Mammary epithelial cell (primary cell): ENCODE results near the gene KDM4C.

ENCODE experiments used
- EZH2 ChIP-seq: IDR thresholded peaks from 2 replicates; pipeline ENCODE4 v1.6.1; 2012; ENCODE audit warnings: low read length, inconsistent platforms, borderline replicate concordance
- TF ChIP-seq, protein P1 (sequence below), 2 donors: IDR thresholded peaks in 1 of 2; conservative IDR thresholded peaks in 1 of 2; 2 replicates each; pipeline ENCODE4 v1.5.1; 2011 to 2012; ENCODE audit warnings: inconsistent platforms in 2 of 2, low read length in 2 of 2, mild to moderate bottlenecking in 2 of 2, control low read depth in 1 of 2, low read depth in 1 of 2; ENCODE audit not compliant: insufficient read depth in 1 of 2; ENCODE audit errors: extremely low read depth in 1 of 2

DNA sequence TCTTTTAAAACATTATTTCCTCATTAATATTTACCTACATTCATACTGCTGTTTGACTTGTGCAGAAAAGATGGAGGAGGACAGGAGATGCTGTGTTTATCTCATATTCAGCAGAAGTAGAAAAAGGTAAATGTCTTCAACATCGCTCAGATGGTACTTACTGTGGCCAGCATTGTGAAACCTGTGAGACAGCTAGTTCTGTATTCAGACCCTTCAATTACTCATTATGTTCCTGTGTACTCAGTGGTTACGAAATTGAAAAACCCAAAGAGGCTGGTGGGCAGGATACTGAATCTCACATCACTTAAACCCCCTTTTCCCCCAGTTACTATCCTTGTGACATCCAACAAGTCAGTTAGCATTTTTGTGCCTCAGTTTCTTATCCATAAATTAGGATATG lies 216.0 kb downstream of the KDM4C start:
- TF ChIP-seq, protein P1, sequence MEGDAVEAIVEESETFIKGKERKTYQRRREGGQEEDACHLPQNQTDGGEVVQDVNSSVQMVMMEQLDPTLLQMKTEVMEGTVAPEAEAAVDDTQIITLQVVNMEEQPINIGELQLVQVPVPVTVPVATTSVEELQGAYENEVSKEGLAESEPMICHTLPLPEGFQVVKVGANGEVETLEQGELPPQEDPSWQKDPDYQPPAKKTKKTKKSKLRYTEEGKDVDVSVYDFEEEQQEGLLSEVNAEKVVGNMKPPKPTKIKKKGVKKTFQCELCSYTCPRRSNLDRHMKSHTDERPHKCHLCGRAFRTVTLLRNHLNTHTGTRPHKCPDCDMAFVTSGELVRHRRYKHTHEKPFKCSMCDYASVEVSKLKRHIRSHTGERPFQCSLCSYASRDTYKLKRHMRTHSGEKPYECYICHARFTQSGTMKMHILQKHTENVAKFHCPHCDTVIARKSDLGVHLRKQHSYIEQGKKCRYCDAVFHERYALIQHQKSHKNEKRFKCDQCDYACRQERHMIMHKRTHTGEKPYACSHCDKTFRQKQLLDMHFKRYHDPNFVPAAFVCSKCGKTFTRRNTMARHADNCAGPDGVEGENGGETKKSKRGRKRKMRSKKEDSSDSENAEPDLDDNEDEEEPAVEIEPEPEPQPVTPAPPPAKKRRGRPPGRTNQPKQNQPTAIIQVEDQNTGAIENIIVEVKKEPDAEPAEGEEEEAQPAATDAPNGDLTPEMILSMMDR (conservative IDR thresholded peaks at IDR 0.05 in 1 of 2, IDR thresholded peaks at IDR 0.05 in 1 of 2; ENCODE audit: extremely low read depth in 1 of 2, insufficient read depth in 1 of 2, low read depth in 1 of 2, low read length in 2 of 2), result no peak
- TF ChIP-seq EZH2, result no peak
